ENCODE data around the gene MTERF4. TPM values are rescaled to one million over a fixed set of nuclear protein-coding genes. Genes with fewer than 3 reads are reported as not detected.

Gene MTERF4
- total RNA-seq, 1 donor from 2014 or later, result 42.2 TPM

- Histone ChIP-seq H3K27ac (no peak overlapping the region), H3K4me1 (peaks cover 15% of the 10 kb centered on the region), H2AFZ (replicated peaks) (no peak overlapping the region), H3K9me3 (ENCODE audit: low read depth) (no peaks in the 10 kb centered on the region), H3K4me3 (no peak overlapping the region), H3K4me2 (no peak overlapping the region), H3K27me3 (no peaks in the 10 kb centered on the region), H3K79me2 (ENCODE audit: low read depth) (peaks cover 44% of the 10 kb centered on the region), H4K20me1 (ENCODE audit: low read depth) (peaks cover 23% of the 10 kb centered on the region), H3F3A (ENCODE audit: low read depth) (peaks cover 19% of the 10 kb centered on the region), H3K9ac (no peak overlapping the region), H3K36me3 (peaks cover 4% of the 10 kb centered on the region)
- peaks cover 11% of the 10 kb centered on the region for H3K4me1 Mint-ChIP-seq
- H3K9me3 Mint-ChIP-seq, result no peaks in the 10 kb centered on the region
- H3K4me3 Mint-ChIP-seq, result no peak overlapping the region
- DNase-seq (ENCODE audit: low spot score), result no peak
- no peak overlapping the region for H3K27ac Mint-ChIP-seq
- TF ChIP-seq EZH2phosphoT487 (IDR thresholded peaks at IDR 0.05) (no peak), EZH2 (IDR thresholded peaks at IDR 0.05) (no peak), CTCF (IDR thresholded peaks at IDR 0.05) (no peak)
- no peaks in the 10 kb centered on the region for H3K27me3 Mint-ChIP-seq (ENCODE audit: insufficient read depth, low read depth)
- peaks cover 10% of the 10 kb centered on the region for H3K36me3 Mint-ChIP-seq
These were observed 2.8 kb downstream of the MTERF4 start for GRCh38 chr2:241099246-241099645.

GRCh38 chr2:241096979-241097378, 5.1 kb downstream of the MTERF4 start:
- no peak overlapping the region for H3K9ac ChIP-seq
- Mint-ChIP-seq H3K4me1 (peaks cover 5% of the 10 kb centered on the region), H3K9me3 (no peaks in the 10 kb centered on the region), H3K4me3 (no peak overlapping the region), H3K36me3 (peaks cover 10% of the 10 kb centered on the region), H3K27ac (no peak overlapping the region), H3K27me3 (ENCODE audit: insufficient read depth, low read depth) (no peaks in the 10 kb centered on the region)
- no peak overlapping the region for H3K4me2 ChIP-seq
- no peak overlapping the region for H3K4me3 ChIP-seq
- no peak overlapping the region for H3K27ac ChIP-seq
- TF ChIP-seq EZH2 (IDR thresholded peaks at IDR 0.05) (no peak), EZH2phosphoT487 (IDR thresholded peaks at IDR 0.05) (no peak), CTCF (IDR thresholded peaks at IDR 0.05) (no peak)
- H3K79me2 ChIP-seq (ENCODE audit: low read depth), result peaks cover 44% of the 10 kb centered on the region
- H3F3A ChIP-seq (ENCODE audit: low read depth), result peaks cover 4% of the 10 kb centered on the region
- H3K27me3 ChIP-seq, result no peaks in the 10 kb centered on the region
- DNase-seq (ENCODE audit: low spot score), result no peak
- no peaks in the 10 kb centered on the region for H3K9me3 ChIP-seq (ENCODE audit: low read depth)
- no peak overlapping the region for H2AFZ ChIP-seq (replicated peaks)
- H3K36me3 ChIP-seq, result peaks cover 4% of the 10 kb centered on the region
- peaks cover 25% of the 10 kb centered on the region for H4K20me1 ChIP-seq (ENCODE audit: low read depth)
- H3K4me1 ChIP-seq, result peaks cover 6% of the 10 kb centered on the region

GRCh38 chr2:241095594-241096290, 6.3 kb downstream of the MTERF4 start:
- Histone ChIP-seq H3K9me3 (ENCODE audit: low read depth) (no peaks in the 10 kb centered on the region), H3K4me3 (no peak overlapping the region), H3K79me2 (ENCODE audit: low read depth) (peaks cover 31% of the 10 kb centered on the region), H2AFZ (replicated peaks) (no peak overlapping the region), H3F3A (ENCODE audit: low read depth) (peaks cover 4% of the 10 kb centered on the region), H4K20me1 (ENCODE audit: low read depth) (peaks cover 17% of the 10 kb centered on the region), H3K9ac (no peak overlapping the region), H3K36me3 (peaks cover 4% of the 10 kb centered on the region), H3K27ac (no peak overlapping the region), H3K4me1 (no peaks in the 10 kb centered on the region), H3K4me2 (no peak overlapping the region), H3K27me3 (no peaks in the 10 kb centered on the region)
- DNase-seq (ENCODE audit: low spot score), result no peak
- Mint-ChIP-seq H3K27me3 (ENCODE audit: insufficient read depth, low read depth) (no peaks in the 10 kb centered on the region), H3K27ac (no peak overlapping the region), H3K4me1 (no peaks in the 10 kb centered on the region), H3K9me3 (no peaks in the 10 kb centered on the region), H3K36me3 (peaks cover 10% of the 10 kb centered on the region), H3K4me3 (no peak overlapping the region)
- TF ChIP-seq EZH2phosphoT487 (IDR thresholded peaks at IDR 0.05) (no peak), CTCF (IDR thresholded peaks at IDR 0.05) (no peak), EZH2 (IDR thresholded peaks at IDR 0.05) (no peak)

Measured in neural progenitor cell (in vitro differentiated cells).